Fibroblast of pulmonary artery (primary cell): ENCODE data around the gene POGZ.

ENCODE experiments used
- DNase-seq: peaks from one replicate; pipeline ENCODE4 v3.0.0-alpha.2; 2010; ENCODE audit warnings: low read depth
- H3K4me3 ChIP-seq: replicated peaks from 2 replicates; pipeline ENCODE4 v1.5.1; 2011; ENCODE audit warnings: low read depth, mild to moderate bottlenecking, control low read depth, low read length, moderate library complexity
- TF ChIP-seq, protein P1 (sequence below): IDR thresholded peaks from 2 replicates; pipeline ENCODE4 v1.5.1; 2011; ENCODE audit warnings: mild to moderate bottlenecking, control low read depth, low read length, inconsistent platforms; ENCODE audit errors: missing control alignments

The POGZ gene, protein sequence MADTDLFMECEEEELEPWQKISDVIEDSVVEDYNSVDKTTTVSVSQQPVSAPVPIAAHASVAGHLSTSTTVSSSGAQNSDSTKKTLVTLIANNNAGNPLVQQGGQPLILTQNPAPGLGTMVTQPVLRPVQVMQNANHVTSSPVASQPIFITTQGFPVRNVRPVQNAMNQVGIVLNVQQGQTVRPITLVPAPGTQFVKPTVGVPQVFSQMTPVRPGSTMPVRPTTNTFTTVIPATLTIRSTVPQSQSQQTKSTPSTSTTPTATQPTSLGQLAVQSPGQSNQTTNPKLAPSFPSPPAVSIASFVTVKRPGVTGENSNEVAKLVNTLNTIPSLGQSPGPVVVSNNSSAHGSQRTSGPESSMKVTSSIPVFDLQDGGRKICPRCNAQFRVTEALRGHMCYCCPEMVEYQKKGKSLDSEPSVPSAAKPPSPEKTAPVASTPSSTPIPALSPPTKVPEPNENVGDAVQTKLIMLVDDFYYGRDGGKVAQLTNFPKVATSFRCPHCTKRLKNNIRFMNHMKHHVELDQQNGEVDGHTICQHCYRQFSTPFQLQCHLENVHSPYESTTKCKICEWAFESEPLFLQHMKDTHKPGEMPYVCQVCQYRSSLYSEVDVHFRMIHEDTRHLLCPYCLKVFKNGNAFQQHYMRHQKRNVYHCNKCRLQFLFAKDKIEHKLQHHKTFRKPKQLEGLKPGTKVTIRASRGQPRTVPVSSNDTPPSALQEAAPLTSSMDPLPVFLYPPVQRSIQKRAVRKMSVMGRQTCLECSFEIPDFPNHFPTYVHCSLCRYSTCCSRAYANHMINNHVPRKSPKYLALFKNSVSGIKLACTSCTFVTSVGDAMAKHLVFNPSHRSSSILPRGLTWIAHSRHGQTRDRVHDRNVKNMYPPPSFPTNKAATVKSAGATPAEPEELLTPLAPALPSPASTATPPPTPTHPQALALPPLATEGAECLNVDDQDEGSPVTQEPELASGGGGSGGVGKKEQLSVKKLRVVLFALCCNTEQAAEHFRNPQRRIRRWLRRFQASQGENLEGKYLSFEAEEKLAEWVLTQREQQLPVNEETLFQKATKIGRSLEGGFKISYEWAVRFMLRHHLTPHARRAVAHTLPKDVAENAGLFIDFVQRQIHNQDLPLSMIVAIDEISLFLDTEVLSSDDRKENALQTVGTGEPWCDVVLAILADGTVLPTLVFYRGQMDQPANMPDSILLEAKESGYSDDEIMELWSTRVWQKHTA (N-terminal part only)

DNA sequence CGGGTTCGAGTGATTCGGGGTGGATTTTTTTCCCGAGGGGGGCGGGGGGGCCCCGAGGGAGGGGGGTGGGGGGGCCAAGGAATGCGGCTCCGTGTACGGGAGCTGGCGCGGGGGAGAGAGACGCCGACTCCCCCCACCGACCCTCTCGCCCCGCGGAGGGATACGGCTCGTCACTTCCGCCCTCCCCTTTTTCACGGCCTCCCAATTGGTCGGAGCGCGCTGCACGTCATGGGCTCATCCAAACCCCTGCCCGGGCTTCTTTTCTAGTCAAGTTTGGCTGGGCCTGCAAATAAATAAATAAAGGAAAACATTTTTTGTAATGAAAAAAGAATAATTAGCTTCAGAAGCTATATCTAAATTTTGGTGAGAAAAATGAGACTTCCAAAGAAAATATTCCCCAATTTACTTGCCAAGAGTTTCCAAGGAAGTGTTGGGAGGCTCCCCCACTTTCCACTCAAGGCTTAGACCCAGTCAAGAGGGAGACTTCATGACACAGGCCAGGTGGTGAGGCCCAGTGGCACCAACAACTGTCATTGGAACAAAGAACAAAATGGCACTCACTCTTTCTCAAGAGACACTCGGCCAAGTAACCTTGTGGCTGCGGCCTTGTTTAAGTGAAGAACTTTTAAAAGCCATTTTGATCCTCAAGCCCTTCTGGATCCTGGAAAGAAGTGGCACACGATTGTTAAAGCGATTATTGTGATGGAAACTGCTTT lies at the start of gene POGZ:
TSS of gene POGZ (minus strand) at position 164 of the 716 bp plus-strand sequence. CDS start 17,290 bp downstream, outside the sequence.
- H3K4me3 ChIP-seq = peak within 1 kb of the TSS; percentile 94
- DNase-seq = peak; percentile 99
- TF ChIP-seq, protein P1, sequence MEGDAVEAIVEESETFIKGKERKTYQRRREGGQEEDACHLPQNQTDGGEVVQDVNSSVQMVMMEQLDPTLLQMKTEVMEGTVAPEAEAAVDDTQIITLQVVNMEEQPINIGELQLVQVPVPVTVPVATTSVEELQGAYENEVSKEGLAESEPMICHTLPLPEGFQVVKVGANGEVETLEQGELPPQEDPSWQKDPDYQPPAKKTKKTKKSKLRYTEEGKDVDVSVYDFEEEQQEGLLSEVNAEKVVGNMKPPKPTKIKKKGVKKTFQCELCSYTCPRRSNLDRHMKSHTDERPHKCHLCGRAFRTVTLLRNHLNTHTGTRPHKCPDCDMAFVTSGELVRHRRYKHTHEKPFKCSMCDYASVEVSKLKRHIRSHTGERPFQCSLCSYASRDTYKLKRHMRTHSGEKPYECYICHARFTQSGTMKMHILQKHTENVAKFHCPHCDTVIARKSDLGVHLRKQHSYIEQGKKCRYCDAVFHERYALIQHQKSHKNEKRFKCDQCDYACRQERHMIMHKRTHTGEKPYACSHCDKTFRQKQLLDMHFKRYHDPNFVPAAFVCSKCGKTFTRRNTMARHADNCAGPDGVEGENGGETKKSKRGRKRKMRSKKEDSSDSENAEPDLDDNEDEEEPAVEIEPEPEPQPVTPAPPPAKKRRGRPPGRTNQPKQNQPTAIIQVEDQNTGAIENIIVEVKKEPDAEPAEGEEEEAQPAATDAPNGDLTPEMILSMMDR = no peak

DNA sequence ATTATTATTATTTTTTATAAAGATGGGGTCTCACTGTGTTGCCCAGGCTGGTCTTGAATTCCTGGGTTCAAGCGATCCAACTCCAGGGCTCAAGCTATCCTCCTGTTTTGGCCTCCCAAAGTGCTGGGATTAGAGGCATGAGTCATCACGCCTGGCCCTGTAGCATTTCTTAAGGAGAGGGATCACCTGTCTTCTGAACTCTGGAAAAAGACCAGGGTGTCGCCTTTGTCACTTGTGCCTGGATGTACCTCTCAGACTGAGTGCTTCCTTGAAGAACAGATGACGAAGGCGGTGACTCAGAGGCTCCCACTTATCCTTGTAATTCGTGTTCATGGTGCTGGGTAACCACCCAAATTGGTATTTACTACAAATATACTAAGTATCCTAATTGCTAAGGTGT lies 49.5 kb upstream of the POGZ start:
- TF ChIP-seq, protein P1 = no peak
- no peak for DNase-seq
- no peak overlapping the region for H3K4me3 ChIP-seq

DNA sequence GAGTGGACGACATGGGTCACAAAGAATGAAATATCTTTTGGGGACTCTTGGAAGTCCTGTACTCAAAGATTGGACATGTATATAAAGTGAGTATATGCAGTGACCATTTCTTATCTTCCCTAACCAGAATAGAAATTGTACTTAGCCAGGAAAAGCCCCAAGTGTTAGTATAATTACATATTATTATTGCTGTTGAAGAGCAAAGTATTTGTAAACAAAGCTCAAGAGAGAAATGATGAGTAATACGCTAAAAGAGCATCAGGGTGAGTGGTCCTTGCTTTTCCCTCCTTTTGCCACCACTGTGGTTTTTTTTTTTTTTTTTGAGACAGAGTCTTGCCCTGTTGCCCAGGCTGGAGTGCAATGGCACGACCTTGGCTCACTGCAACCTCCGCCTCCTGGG lies 45.5 kb upstream of the POGZ start:
- no peak overlapping the region for H3K4me3 ChIP-seq
- TF ChIP-seq, protein P1 = no peak
- no peak for DNase-seq

DNA sequence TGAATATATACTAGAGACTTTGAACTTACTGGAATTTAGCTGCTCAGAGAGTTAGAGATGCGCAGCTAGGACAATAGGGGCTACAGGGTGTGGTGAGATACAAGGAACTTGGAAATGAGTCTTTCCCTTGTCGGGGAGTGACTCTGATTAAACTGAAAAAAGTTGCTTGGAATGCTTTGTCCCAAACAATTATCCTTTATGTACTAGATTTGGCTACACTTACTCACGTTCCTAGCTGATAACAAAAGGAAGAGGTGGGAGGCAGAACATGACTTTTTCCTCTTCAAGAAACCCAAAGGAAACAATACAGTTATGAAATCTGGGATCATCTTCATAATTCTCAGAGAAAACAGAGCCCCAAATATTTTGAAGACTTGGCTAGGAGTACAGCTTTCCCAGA lies 45.0 kb upstream of the POGZ start:
- no peak overlapping the region for H3K4me3 ChIP-seq
- peak; percentile 73 for DNase-seq
- TF ChIP-seq, protein P1 = no peak

DNA sequence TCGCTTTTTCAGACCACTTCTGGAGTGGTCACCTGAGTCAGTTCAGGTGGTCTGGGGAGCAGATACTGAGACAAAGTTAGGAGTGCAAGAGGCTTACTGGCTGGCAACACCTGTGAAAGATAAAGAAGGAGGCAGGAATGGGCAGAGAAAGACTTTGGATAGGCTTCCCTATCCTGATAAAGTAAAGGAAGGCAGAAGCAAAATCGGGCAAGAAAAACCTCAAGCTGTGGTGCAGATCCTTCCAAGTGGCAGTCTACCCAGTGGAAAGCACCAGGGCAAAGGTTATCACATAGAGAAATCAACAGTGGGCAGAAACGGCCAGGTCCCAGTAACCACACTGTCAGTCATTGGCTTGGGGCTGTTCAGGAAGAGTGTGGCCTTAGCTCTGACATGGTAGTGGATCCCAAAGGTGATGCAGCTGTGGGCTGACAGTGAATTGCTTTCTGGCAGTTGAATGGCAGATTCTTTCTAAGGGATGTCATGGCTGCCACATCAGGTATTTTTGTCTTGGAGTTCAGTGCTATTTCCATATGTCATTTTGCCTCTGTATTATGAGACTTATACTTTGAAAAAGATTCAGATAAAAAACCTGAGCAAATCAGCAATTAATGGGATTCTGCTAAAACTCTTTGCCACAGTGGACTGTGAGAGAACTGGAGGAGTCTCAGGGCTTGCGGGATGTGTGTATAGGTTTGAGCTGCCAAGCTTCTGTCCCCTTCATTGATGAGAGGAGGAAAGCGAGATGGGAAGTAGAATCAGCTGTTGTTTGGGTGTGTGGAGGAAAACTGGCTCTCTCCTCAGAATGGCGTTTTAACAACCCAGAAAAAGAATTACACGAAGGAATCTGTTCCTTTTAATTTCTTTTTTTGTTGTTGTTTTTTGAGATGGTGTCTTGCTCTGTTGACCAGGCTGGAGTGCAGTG lies 43.8 kb upstream of the POGZ start:
- no peak overlapping the region for H3K4me3 ChIP-seq
- no peak for DNase-seq
- TF ChIP-seq, protein P1 = no peak
